HepG2 (cell line): ENCODE measurements around the gene NHERF2. TPM values are rescaled to one million over a fixed set of nuclear protein-coding genes. Genes with fewer than 3 reads are reported as not detected.

ENCODE experiments used
- ATAC-seq: fragments of 200-7000 bp; cut with Tn5 transposase; 3 replicates; pipeline ENCODE4 v1.9.1; 2020; ENCODE audit warnings: mild to moderate bottlenecking, moderate library complexity
- BruUV-seq: library from RNA; stranded (reverse); fragments of 400-500 nt; replicated peaks from 2 replicates; lab custom pipeline; 2021; lab: Mats Ljungman, UMichigan
- CTCF ChIA-PET: fragments of 300-600 bp; formaldehyde crosslinking; extraction: SDS; loops from one replicate; lab custom pipeline; 2021; ENCODE audit warnings: low total read pairs, inconsistent platforms, low intra/inter-chr PET ratio; lab: Yijun Ruan, JAX
- POLR2A ChIA-PET: fragments of 350-600 bp; sonication (Branson Sonifier 250); formaldehyde crosslinking; loops from one replicate; lab custom pipeline; 2020; ENCODE audit warnings: antibody characterized with exemption, inconsistent platforms; lab: Yijun Ruan, JAX
- DNase-seq: peaks from one replicate; pipeline ENCODE4 v3.0.0-alpha.2; 2015; ENCODE audit warnings: low spot score
- FAIRE-seq: peaks from 3 replicates; lab custom pipeline; 2011; peaks lifted over from hg19 to GRCh38; lab: Jason Lieb, UNC
- H2AFZ ChIP-seq: one replicate; pipeline ENCODE4 v1.6.1; 2011; ENCODE audit warnings: low read length, inconsistent platforms
- H3K27ac ChIP-seq: fragments of 300-600 bp; 3 replicates; pipeline ENCODE4 v1.8.0; 2011; ENCODE audit warnings: mixed run types, mild to moderate bottlenecking, mixed read lengths, low read length, inconsistent platforms; ENCODE audit not compliant: insufficient read depth; ENCODE audit errors: extremely low read length
- H3K27me3 ChIP-seq, 2 experiments: fragments of 200-600 bp in 1 of 2; 2 replicates in 1 of 2; 3 replicates in 1 of 2; pipeline versions ENCODE4 v1.6.0 to v1.8.0; 2011; ENCODE audit warnings: low read length in 2 of 2, mild to moderate bottlenecking in 2 of 2, moderate library complexity in 2 of 2, inconsistent platforms in 1 of 2; ENCODE audit not compliant: insufficient read depth in 2 of 2, control insufficient read depth in 1 of 2
- H3K36me3 ChIP-seq, 2 experiments: fragments of 200-600 bp in 1 of 2; replicated peaks in 1 of 2; 2 replicates in 1 of 2; 3 replicates in 1 of 2; pipeline versions ENCODE4 v1.5.1 to v1.8.0; 2011; ENCODE audit warnings: low read length in 2 of 2, inconsistent platforms in 1 of 2; ENCODE audit not compliant: insufficient read depth in 2 of 2, control insufficient read depth in 1 of 2
- H3K4me1 ChIP-seq: 2 replicates; pipeline ENCODE4 v1.5.1; 2012; ENCODE audit warnings: low read length, inconsistent platforms; ENCODE audit not compliant: insufficient read depth
- H3K4me2 ChIP-seq: 2 replicates; pipeline ENCODE4 v1.6.0; 2011; ENCODE audit warnings: low read depth, low read length, inconsistent platforms
- H3K4me3 ChIP-seq, 3 experiments: fragments of 200-600 bp in 1 of 3; sonication (generic), shearing (Covaris generic) in 1 of 3; replicated peaks in 1 of 3; 2 replicates each; pipeline ENCODE4 v1.5.1; 2011 to 2016; ENCODE audit warnings: low read length in 3 of 3, inconsistent platforms in 2 of 3, low read depth in 2 of 3, mild to moderate bottlenecking in 2 of 3, control low read depth in 1 of 3, mixed read lengths in 1 of 3; ENCODE audit not compliant: insufficient read depth in 1 of 3
- H3K79me2 ChIP-seq: one replicate; pipeline ENCODE4 v1.6.1; 2011; ENCODE audit warnings: low read length, inconsistent platforms; ENCODE audit not compliant: insufficient read depth
- H3K9ac ChIP-seq: 2 replicates; pipeline ENCODE4 v1.6.0; 2011; ENCODE audit warnings: mild to moderate bottlenecking, low read depth, low read length, inconsistent platforms; ENCODE audit not compliant: insufficient read depth
- H3K9me3 ChIP-seq: 2 replicates; pipeline ENCODE4 v1.5.1; 2012; ENCODE audit warnings: mild to moderate bottlenecking, low read length
- H4K20me1 ChIP-seq: 2 replicates; pipeline ENCODE4 v1.6.0; 2011; ENCODE audit warnings: inconsistent platforms, mild to moderate bottlenecking, low read length, moderate library complexity; ENCODE audit not compliant: insufficient read depth
- ERF ChIP-seq: IDR thresholded peaks from 2 replicates; pipeline ENCODE4 v1.6.1; 2018; ENCODE audit warnings: missing biosample characterization, missing genetic modification reagents
- HCFC1 ChIP-seq: fragments of 150-350 bp; IDR thresholded peaks from 2 replicates; pipeline ENCODE4 v1.6.1; 2014; ENCODE audit warnings: low read depth, low read length
- HES4 ChIP-seq: sonication (generic); formaldehyde crosslinking; IDR thresholded peaks from 2 replicates; pipeline ENCODE4 v1.9.0; 2021; ENCODE audit warnings: mild to moderate bottlenecking, missing genetic modification reagents, borderline replicate concordance
- NR0B2 ChIP-seq: sonication (generic); formaldehyde crosslinking; IDR thresholded peaks from 2 replicates; pipeline ENCODE4 v1.4.0; 2020; ENCODE audit warnings: mild to moderate bottlenecking, missing genetic modification reagents
- PAF1 ChIP-seq: IDR thresholded peaks from 2 replicates; pipeline ENCODE4 v1.6.1; 2016; ENCODE audit warnings: missing genetic modification reagents, missing compliant biosample characterization
- RBM39 ChIP-seq: fragments of 200-400 bp; formaldehyde crosslinking; IDR thresholded peaks from one replicate; pipeline ENCODE4 v1.6.1; 2018; ENCODE audit warnings: antibody characterized with exemption, mild to moderate bottlenecking, low read depth, low read length; ENCODE audit not compliant: poor library complexity, severe bottlenecking
- RORA ChIP-seq: sonication (generic); formaldehyde crosslinking; IDR thresholded peaks from 2 replicates; pipeline ENCODE4 v1.5.0; 2020; ENCODE audit warnings: mild to moderate bottlenecking, missing genetic modification reagents, moderate library complexity
- THAP9 ChIP-seq: sonication (generic); formaldehyde crosslinking; IDR thresholded peaks from 2 replicates; pipeline ENCODE4; 2020; ENCODE audit warnings: missing genetic modification reagents, mild to moderate bottlenecking, borderline replicate concordance
- TP53 ChIP-seq: sonication (generic); formaldehyde crosslinking; conservative IDR thresholded peaks from 2 replicates; pipeline ENCODE4 v1.4.0; 2020; ENCODE audit warnings: missing genetic modification reagents
- ZBTB3 ChIP-seq: sonication (generic); formaldehyde crosslinking; IDR thresholded peaks from 2 replicates; pipeline ENCODE4 v1.4.0; 2020; ENCODE audit warnings: low read depth, mild to moderate bottlenecking, moderate library complexity, missing genetic modification reagents, borderline replicate concordance
- ZBTB43 ChIP-seq: sonication (generic); formaldehyde crosslinking; conservative IDR thresholded peaks from 2 replicates; pipeline ENCODE4 v1.4.0; 2020; ENCODE audit warnings: missing genetic modification reagents
- ZMYM3 ChIP-seq: sonication (generic); formaldehyde crosslinking; IDR thresholded peaks from 2 replicates; pipeline ENCODE4 v1.5.1; 2020; ENCODE audit warnings: mild to moderate bottlenecking, missing genetic modification reagents
- ZNF18 ChIP-seq: sonication (generic); formaldehyde crosslinking; IDR thresholded peaks from 2 replicates; pipeline ENCODE4 v1.8.0; 2022; ENCODE audit warnings: mild to moderate bottlenecking, missing genetic modification reagents; ENCODE audit not compliant: insufficient replicate concordance
- WGBS: methylation state at CpG from one replicate; pipeline ENCODE4 v1.1.6; 2017; ENCODE audit warnings: low lambda C conversion rate; 5-methylcytosine and 5-hydroxymethylcytosine counted together
- in situ Hi-C: cut with HindIII; loops from 2 replicates; pipeline ENCODE4 v1.10.0; 2017; ENCODE audit warnings: low pct_unique_long_range_greater_than_20kb; ENCODE audit not compliant: extremely low pct_ligation_motif_present
- intact Hi-C: fragments of 100-400 bp; cut with micrococcal nuclease; formaldehyde crosslinking; loops from one replicate; pipeline ENCODE4 v1.10.0; 2022; ENCODE audit not compliant: unreplicated experiment
- polyA plus RNA-seq, 8 experiments: library from polyadenylated mRNA; depleted of rRNA in 3 of 8; stranded (reverse) in 7 of 8; unstranded in 1 of 8; fragments of >200 nt; fragmentation: Illumina TruSeq in 4 of 8; extraction: Trizol in 4 of 8; gene quantifications; 2 replicates each; pipeline versions ENCODE4 v1.2.1 to v1.2.3, GENCODE V29; 2011 to 2016; ENCODE audit warnings: low read depth in 4 of 8, missing spikeins in 1 of 8, mixed read lengths in 1 of 8; ENCODE audit not compliant: insufficient read depth in 1 of 8
- total RNA-seq, 5 experiments: library from RNA; depleted of rRNA; stranded (reverse); fragments of >200 nt; fragmentation: Illumina TruSeq; extraction: Trizol; gene quantifications; 2 replicates each; pipeline ENCODE4 v1.2.3, GENCODE V29; 2016; ENCODE audit warnings: low read depth in 1 of 5

Gene NHERF2
- total and polyA plus RNA-seq, 2 of the 13 experiments (the other 11 are each of a cell fraction or from before 2014, with no cell fraction given), result 23.7 to 39.3 TPM

- TF ChIP-seq PAF1 (CRISPR knock-in tag) (0 out of 2 replicates have a peak, but pooled peaks have one; percentile 27), RBM39 (peak; percentile 8), HES4 (peak; percentile 66; the same call in 1 of the 2 replicates), ZMYM3 (CRISPR knock-in tag) (no peak), NR0B2 (CRISPR knock-in tag) (peak; percentile 27; the same call in 1 of the 2 replicates), ERF (CRISPR knock-in tag) (no peak), ZNF18 (CRISPR knock-in tag) (peak; percentile 6)
- TF ChIP-seq, all 625 proteins: peak for 33
These were observed 11.9 kb downstream of the NHERF2 start (continued) for GRCh38 chr16:2038382-2039231.

GRCh38 chr16:2039274-2040031, 12.8 kb downstream of the NHERF2 start:
- Histone ChIP-seq H3K79me2 (no peaks in the 10 kb centered on the region), H2AFZ (no peak overlapping the region), H3K9me3 (no peaks in the 10 kb centered on the region), H3K36me3 (peaks cover 3 to 6% of the 10 kb centered on the region in 2 experiments; a peak in 3 of 5 replicates), H3K27ac (peak overlapping the region; percentile 86), H3K4me1 (peaks cover 78% of the 10 kb centered on the region), H3K9ac (peak overlapping the region; percentile 54), H3K27me3 (no peaks in the 10 kb centered on the region), H3K4me3 (peak overlapping the region in 1 of 3 experiments; percentile 46; a peak in 3 of 6 replicates), H4K20me1 (no peaks in the 10 kb centered on the region), H3K4me2 (peak overlapping the region; percentile 64)
- FAIRE-seq (peak; percentile 89), DNase-seq (peak; percentile 90), ATAC-seq (peak; percentile 39)
- in situ Hi-C loops (no loop called here), intact Hi-C loops (no loop called here)
- POLR2A ChIA-PET, result interaction anchor here (0.9 to 4.8 kb wide), 13 partner anchors 8 to 257 kb away, joined by 3 to 62 read pairs (median 5); partner anchors contain the start of genes NHERF2, NPW, NTHL1 and NUBP2
- BruUV-seq, result no TSS peak
- WGBS, result 1% methylated on average over 17 of the region's 29 CpGs
- CTCF ChIA-PET, result no interaction called here
- TF ChIP-seq TP53 (CRISPR knock-in tag) (no peak), RORA (CRISPR knock-in tag) (no peak), ZBTB43 (CRISPR knock-in tag) (peak; percentile 50), THAP9 (CRISPR knock-in tag) (peak; percentile 64; the same call in 1 of the 2 replicates), ZBTB3 (no peak; the same call in 1 of the 2 replicates), HCFC1 (no peak)
